KG1 (cell line): ENCODE data around the gene KCNIP3.
"Not testable (repeated sequence)": the region's sequence is repeated elsewhere in the genome, so short reads cannot be mapped to it uniquely, and the experiment has no call there.

Experiments
- DNase-seq: peaks from one replicate; lab custom pipeline; 2025; lab: John Stamatoyannopoulos, UW

KCNIP3 gene

DNA sequence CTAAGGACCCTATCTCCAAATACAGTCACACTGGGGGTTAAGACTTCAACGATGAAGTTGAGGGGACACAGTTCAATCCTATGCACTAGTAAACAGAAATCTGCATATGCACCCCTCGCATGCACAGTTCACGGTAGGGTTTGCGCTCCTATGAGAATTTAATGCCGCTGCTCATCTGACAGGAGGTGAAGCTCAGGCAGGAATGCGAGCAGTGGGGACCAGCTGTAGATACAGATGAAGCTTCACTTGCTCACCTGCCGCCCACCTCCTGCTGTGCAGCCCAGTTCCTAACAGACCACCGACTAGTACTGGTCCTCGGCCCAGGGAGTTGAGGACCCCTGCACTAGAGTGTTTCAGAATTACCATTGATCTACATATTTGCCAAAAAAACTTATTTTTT is 65.3 kb downstream of the KCNIP3 start:
- DNase-seq = no peak

DNA sequence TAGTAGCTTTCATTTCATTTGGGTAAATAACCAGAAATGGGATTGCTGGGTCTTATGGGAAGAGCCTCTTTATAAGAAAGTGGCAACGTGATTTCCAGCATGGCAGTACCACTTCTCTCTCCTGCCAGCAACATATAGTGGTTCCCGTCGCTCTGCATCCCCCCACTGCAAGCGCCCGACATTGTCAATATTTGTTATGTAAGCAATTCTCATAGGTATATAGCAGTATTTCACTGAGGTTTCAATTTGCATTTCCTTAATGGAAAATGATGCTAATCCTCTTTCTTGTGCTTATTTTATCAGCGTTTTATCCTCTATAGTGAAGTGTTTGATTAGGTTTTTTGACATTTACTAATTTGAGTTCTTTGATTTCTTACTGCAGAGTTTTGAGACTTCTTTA is 69.4 kb downstream of the KCNIP3 start:
- no peak for DNase-seq

GRCh38 chr2:95372216-95372829 is 75.2 kb downstream of the KCNIP3 start:
- DNase-seq = no peak

DNA sequence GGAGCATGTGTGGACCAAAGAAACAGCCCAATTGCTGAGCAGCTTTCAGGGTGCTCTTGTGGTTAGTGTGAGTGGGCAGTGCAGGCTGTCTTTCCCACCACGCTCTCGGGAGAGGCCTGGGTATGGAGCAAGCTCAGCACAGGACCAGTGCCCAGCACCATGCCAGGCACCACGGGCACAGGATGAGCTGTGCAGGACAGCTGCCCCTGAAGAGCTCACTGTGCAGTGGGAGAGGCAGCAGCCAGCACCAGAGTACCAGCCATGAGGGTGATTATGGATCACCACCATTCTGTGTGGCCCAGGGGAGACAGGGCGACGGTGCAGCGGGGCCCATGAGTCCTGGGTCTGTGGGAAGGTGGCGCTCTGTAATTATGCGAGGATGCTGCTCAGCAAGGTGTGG is 75.7 kb downstream of the KCNIP3 start:
- no peak for DNase-seq

- no peak for DNase-seq
Observed at GRCh38 chr2:95374029-95374428, 76.9 kb downstream of the KCNIP3 start.

GRCh38 chr2:95374451-95374920 is 77.3 kb downstream of the KCNIP3 start:
- no peak for DNase-seq

GRCh38 chr2:95374921-95375471 is 77.8 kb downstream of the KCNIP3 start:
- no peak for DNase-seq

- DNase-seq = no peak
Observed at GRCh38 chr2:95375532-95376150, 78.5 kb downstream of the KCNIP3 start.

GRCh38 chr2:95376311-95377215 is 79.4 kb downstream of the KCNIP3 start:
- DNase-seq = no peak

GRCh38 chr2:95377216-95378123 is 80.3 kb downstream of the KCNIP3 start:
- no peak for DNase-seq

- DNase-seq = not testable (repeated sequence)
Observed at GRCh38 chr2:95378281-95378680, 81.1 kb downstream of the KCNIP3 start.

- DNase-seq = no peak
Observed at GRCh38 chr2:95379371-95379831, 82.3 kb downstream of the KCNIP3 start.

- no peak for DNase-seq
Observed at GRCh38 chr2:95380280-95380679, 83.1 kb downstream of the KCNIP3 start.

GRCh38 chr2:95380731-95381130 is 83.6 kb downstream of the KCNIP3 start:
- no peak for DNase-seq

DNA sequence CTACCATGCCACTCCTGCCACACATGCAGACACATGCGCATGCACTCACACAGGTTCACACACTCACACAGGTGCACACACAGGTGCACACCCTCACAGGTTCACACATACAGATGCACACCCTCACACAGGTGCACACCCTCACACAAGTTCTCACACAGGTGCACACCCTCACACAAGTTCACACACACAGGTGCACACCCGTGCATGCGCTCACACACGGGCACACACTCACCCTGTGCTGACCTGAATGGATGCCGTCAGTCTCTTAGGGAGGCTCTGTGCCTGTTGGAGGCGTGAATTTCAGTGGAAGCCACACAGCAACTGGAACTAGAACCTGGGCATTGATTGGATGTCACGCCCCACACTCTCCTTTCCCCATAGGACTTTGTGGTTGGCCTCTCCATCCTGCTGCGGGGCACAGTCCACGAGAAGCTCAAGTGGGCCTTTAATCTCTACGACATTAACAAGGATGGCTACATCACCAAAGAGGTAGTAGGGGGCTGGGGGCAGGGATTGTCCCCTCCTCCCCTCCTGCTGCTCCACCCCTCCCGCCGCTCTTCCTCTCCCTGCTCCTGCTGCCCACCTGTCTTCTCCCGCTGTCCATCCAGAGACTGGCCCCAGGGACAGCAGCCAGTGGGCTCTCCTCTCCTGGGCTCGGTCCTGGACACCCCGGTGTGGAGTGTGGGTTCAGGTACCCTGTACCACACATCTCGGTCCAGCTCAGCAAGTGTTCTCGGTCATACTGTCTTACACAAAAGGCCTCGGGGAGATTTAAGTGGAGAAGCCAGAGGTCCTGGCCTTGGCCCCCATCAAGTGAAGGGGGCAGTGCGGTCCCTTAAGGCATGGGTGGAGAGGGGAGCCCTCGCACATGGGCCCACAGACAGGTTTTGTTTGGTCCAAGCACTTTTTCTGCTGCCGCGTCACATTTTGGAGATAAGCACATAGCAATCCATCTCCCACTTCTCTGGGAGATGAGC is 84.4 kb downstream of the KCNIP3 start:
- DNase-seq = no peak

DNA sequence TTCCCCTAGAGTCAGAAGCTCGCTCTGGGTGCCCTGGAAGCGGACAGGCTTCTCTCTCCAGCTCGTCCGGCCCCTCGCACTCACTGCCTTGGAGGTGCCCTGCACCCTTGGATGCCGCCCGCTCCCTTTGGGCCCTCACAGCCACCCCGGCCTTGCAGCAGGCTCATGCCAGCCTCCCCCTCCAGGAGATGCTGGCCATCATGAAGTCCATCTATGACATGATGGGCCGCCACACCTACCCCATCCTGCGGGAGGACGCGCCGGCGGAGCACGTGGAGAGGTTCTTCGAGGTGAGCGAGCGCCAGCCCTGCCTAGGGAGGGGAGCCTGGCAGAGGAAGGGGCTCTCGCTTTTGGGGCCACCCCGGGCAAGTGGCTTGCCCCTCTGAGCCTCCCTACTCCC is 85.0 kb downstream of the KCNIP3 start:
- no peak for DNase-seq

DNA sequence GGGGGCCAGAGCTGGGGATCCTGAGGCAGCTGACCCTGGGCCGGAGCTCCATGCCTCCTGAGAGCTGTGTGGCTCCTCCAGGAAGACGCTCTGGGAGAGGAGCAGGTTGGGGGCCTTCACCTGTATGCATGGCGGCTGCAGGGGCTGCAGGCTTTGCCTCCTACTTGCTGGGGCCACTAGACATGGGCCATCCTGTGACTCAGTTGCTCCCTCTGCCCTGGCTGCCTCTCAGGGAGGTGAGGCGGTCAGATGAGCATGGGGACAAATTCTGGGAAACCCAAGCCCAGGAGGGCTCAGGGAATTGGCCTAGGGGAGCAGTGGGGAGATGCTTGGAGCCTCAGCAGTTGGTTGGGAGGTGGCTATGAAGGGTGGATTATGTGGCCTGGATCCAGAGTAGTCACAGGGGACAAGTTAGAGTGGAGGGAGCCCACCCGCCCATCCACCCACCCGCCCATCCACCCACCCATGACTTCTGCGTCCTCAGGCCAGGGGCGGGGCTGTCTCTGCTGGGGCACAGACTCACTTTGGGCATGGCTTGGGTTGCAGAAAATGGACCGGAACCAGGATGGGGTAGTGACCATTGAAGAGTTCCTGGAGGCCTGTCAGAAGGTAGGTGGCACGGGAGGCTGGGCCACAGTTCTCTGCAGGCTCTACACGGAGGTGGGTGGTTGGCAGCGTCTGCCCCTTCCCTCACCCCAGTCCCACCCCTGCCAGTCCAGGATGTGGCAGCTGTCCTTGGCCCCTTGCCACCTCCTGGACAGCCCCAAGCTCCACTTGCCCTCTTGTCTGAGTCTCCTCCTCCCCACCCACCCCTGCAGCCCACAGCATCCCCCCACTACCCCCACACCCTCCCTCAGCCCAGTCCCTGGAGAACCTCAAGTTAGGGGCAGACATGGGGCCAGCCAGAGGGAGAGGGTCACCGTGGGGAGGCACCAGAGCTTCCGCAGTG is 85.8 kb downstream of the KCNIP3 start:
- DNase-seq = no peak

DNA sequence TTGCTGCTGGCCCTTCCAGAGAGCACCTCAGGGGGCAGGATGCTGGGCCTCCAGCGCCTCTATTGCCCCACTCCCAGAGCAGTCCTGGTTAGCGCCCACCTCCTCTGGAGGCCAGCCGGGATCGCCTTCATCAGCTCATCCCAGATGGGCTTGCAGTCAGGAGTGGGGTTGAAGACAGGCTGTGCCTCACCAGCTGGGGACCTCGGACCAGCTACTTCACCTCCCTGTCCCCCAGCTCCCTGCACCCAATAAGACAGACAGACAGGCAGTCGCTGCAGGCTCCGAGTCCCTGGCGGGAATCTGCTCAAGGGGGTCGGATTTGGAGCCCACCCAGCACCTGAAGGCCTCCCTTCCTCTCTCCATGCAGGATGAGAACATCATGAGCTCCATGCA is 86.5 kb downstream of the KCNIP3 start:
- DNase-seq = no peak
